ENCODE data around the gene TULP4.

Gene TULP4

DNA sequence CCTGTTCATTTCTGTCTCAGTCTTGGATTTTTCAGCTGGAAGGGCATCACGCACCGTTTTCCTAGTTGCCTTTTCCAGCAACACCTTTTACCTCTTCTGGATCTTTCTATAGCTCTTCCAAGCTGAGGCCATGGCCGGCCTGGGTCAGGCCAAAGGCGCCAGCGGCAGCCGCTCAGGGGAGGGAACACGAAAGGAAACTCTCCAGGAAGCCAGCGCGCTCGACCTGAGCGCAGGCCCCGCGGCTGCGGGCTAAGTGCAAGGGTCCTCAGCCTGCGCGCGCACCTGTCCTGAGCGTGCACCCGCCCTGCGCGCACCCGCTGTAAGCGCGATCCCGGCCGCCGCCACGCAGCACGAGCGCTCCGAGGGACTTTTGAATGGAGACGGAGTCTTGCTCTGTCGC, 203.8 kb downstream of the TULP4 start:
- no peak overlapping the region for H3K27ac ChIP-seq (ENCODE audit: low read length, poor library complexity, severe bottlenecking)
- no peaks in the 10 kb centered on the region for H3K9me3 ChIP-seq (ENCODE audit: control insufficient read depth, low read length)
- no peak overlapping the region for H4K91ac ChIP-seq (ENCODE audit: low read length)
- H3K79me1 ChIP-seq (replicated peaks; ENCODE audit: low read length, poor library complexity, severe bottlenecking): no peaks in the 10 kb centered on the region
- H3K4me2 ChIP-seq (ENCODE audit: low read length, poor library complexity, severe bottlenecking): no peak overlapping the region
- H3K27me3 ChIP-seq (ENCODE audit: control insufficient read depth in 1 of 2, insufficient read depth in 1 of 2, low read length in 2 of 2): peaks cover 0 to 22% of the 10 kb centered on the region in 2 experiments
- H2BK5ac ChIP-seq (ENCODE audit: low read depth, low read length, poor library complexity, severe bottlenecking): no peak overlapping the region
- H2BK12ac ChIP-seq (ENCODE audit: low read length in 2 of 2): no peak overlapping the region
- H3K4ac ChIP-seq (ENCODE audit: low read depth in 1 of 2, low read length in 2 of 2): no peak overlapping the region
- peak overlapping the region in 1 of 2 experiments; percentile 96 for H3K23ac ChIP-seq (ENCODE audit: low read length in 2 of 2)
- no peak overlapping the region for H2BK15ac ChIP-seq (ENCODE audit: low read depth, poor library complexity, severe bottlenecking)
- no peak overlapping the region for H4K8ac ChIP-seq (ENCODE audit: low read length)
- no peak overlapping the region for H3K18ac ChIP-seq (ENCODE audit: low read depth in 1 of 2, low read length in 2 of 2)
- H2BK120ac ChIP-seq (ENCODE audit: low read depth, low read length): no peak overlapping the region
- H3K4me1 ChIP-seq (ENCODE audit: control insufficient read depth, insufficient read depth, low read depth, low read length): peaks cover 5% of the 10 kb centered on the region
- no peak overlapping the region for H2AK5ac ChIP-seq (ENCODE audit: low read length, severe bottlenecking)
- 87% methylated on average over 33 of the region's 33 CpGs for WGBS
- no peak overlapping the region for H2AFZ ChIP-seq (ENCODE audit: low read depth, low read length)
- H3K14ac ChIP-seq (ENCODE audit: low read length in 2 of 2): no peak overlapping the region
- peak overlapping the region; percentile 6 for H3K9ac ChIP-seq (ENCODE audit: low read length)
- peak overlapping the region in 1 of 2 experiments; percentile 49 for H3K4me3 ChIP-seq (ENCODE audit: insufficient read depth in 1 of 2, low read depth in 1 of 2, low read length in 2 of 2)
- peaks cover 0 to 14% of the 10 kb centered on the region in 2 experiments for H3K36me3 ChIP-seq (ENCODE audit: control insufficient read depth in 1 of 2, insufficient read depth in 2 of 2, low read depth in 1 of 2, low read length in 2 of 2)
- DNase-seq: no peak

DNA sequence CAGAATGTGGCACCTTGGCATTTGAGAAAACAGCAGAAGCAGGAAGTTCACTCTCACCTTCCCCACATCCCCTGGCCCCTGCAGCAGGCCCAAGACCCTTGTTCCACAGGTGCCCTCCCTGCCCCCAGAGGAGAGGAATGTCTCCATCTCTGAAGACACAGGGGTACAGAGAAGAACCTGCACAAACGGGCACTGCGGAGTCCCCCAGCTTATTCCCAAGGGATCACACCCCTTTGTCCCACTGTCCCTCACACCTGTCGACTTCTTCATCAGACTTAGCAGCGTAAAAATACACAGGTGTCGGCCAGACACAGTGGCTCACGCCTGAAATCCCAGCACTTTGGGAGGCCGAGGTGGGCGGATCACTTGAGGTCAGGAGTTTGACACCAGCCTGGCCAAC, 204.8 kb downstream of the TULP4 start:
- Histone ChIP-seq H3K4ac (ENCODE audit: low read depth in 1 of 2, low read length in 2 of 2) (no peak overlapping the region), H2BK5ac (ENCODE audit: low read depth, low read length, poor library complexity, severe bottlenecking) (no peak overlapping the region), H2BK15ac (ENCODE audit: low read depth, poor library complexity, severe bottlenecking) (no peak overlapping the region), H3K79me1 (replicated peaks; ENCODE audit: low read length, poor library complexity, severe bottlenecking) (no peaks in the 10 kb centered on the region), H3K27ac (ENCODE audit: low read length, poor library complexity, severe bottlenecking) (no peak overlapping the region), H3K14ac (ENCODE audit: low read length in 2 of 2) (no peak overlapping the region), H3K18ac (ENCODE audit: low read depth in 1 of 2, low read length in 2 of 2) (no peak overlapping the region), H3K23ac (ENCODE audit: low read length in 2 of 2) (no peak overlapping the region), H3K4me2 (ENCODE audit: low read length, poor library complexity, severe bottlenecking) (no peak overlapping the region), H2BK12ac (ENCODE audit: low read length in 2 of 2) (no peak overlapping the region), H2AFZ (ENCODE audit: low read depth, low read length) (no peak overlapping the region), H3K36me3 (ENCODE audit: control insufficient read depth in 1 of 2, insufficient read depth in 2 of 2, low read depth in 1 of 2, low read length in 2 of 2) (peaks cover 0 to 14% of the 10 kb centered on the region in 2 experiments), H2BK120ac (ENCODE audit: low read depth, low read length) (no peak overlapping the region), H2AK5ac (ENCODE audit: low read length, severe bottlenecking) (no peak overlapping the region), H3K9ac (ENCODE audit: low read length) (no peak overlapping the region), H3K27me3 (ENCODE audit: control insufficient read depth in 1 of 2, insufficient read depth in 1 of 2, low read length in 2 of 2) (peaks cover 0 to 22% of the 10 kb centered on the region in 2 experiments), H4K91ac (ENCODE audit: low read length) (no peak overlapping the region), H3K9me3 (ENCODE audit: control insufficient read depth, low read length) (no peaks in the 10 kb centered on the region), H3K4me1 (ENCODE audit: control insufficient read depth, insufficient read depth, low read depth, low read length) (peaks cover 5% of the 10 kb centered on the region), H4K8ac (ENCODE audit: low read length) (no peak overlapping the region), H3K4me3 (ENCODE audit: insufficient read depth in 1 of 2, low read depth in 1 of 2, low read length in 2 of 2) (no peak overlapping the region)
- no peak for DNase-seq
- WGBS: 93% methylated on average over 8 of the region's 8 CpGs

DNA sequence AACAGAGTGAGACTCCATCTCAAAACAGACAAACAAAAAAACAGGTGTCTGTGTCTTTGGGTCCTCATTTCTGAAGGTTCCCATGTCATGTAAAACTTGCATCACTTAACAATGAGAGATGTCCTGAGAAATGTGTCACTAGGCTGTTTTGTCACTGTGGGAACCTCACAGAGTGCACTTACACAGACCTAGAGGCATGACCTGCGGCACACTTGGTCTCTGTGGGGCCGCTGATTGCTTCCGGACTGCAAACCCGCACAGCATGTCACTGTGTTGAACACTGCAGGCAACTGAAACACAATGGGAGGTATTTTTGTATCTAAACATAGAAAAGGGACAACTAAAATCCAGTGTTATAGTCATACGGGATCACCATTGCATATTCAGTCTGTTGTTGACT, 205.3 kb downstream of the TULP4 start:
- H3K4me3 ChIP-seq (ENCODE audit: insufficient read depth in 1 of 2, low read depth in 1 of 2, low read length in 2 of 2): no peak overlapping the region
- H2BK120ac ChIP-seq (ENCODE audit: low read depth, low read length): no peak overlapping the region
- H4K91ac ChIP-seq (ENCODE audit: low read length): no peak overlapping the region
- H3K18ac ChIP-seq (ENCODE audit: low read depth in 1 of 2, low read length in 2 of 2): no peak overlapping the region
- no peak overlapping the region for H2BK15ac ChIP-seq (ENCODE audit: low read depth, poor library complexity, severe bottlenecking)
- H2BK12ac ChIP-seq (ENCODE audit: low read length in 2 of 2): no peak overlapping the region
- no peak overlapping the region for H2AFZ ChIP-seq (ENCODE audit: low read depth, low read length)
- no peaks in the 10 kb centered on the region for H3K9me3 ChIP-seq (ENCODE audit: control insufficient read depth, low read length)
- no peak overlapping the region for H2BK5ac ChIP-seq (ENCODE audit: low read depth, low read length, poor library complexity, severe bottlenecking)
- peak; percentile 9 for DNase-seq
- no peak overlapping the region for H3K27ac ChIP-seq (ENCODE audit: low read length, poor library complexity, severe bottlenecking)
- H3K14ac ChIP-seq (ENCODE audit: low read length in 2 of 2): no peak overlapping the region
- peaks cover 5% of the 10 kb centered on the region for H3K4me1 ChIP-seq (ENCODE audit: control insufficient read depth, insufficient read depth, low read depth, low read length)
- peaks cover 0 to 22% of the 10 kb centered on the region in 2 experiments for H3K27me3 ChIP-seq (ENCODE audit: control insufficient read depth in 1 of 2, insufficient read depth in 1 of 2, low read length in 2 of 2)
- WGBS: 83% methylated on average over 5 of the region's 5 CpGs
- no peak overlapping the region for H2AK5ac ChIP-seq (ENCODE audit: low read length, severe bottlenecking)
- H3K36me3 ChIP-seq (ENCODE audit: control insufficient read depth in 1 of 2, insufficient read depth in 2 of 2, low read depth in 1 of 2, low read length in 2 of 2): peaks cover 0 to 14% of the 10 kb centered on the region in 2 experiments
- H4K8ac ChIP-seq (ENCODE audit: low read length): no peak overlapping the region
- no peaks in the 10 kb centered on the region for H3K79me1 ChIP-seq (replicated peaks; ENCODE audit: low read length, poor library complexity, severe bottlenecking)
- H3K23ac ChIP-seq (ENCODE audit: low read length in 2 of 2): no peak overlapping the region
- no peak overlapping the region for H3K4me2 ChIP-seq (ENCODE audit: low read length, poor library complexity, severe bottlenecking)
- peak overlapping the region; percentile 55 for H3K9ac ChIP-seq (ENCODE audit: low read length)
- no peak overlapping the region for H3K4ac ChIP-seq (ENCODE audit: low read depth in 1 of 2, low read length in 2 of 2)

DNA sequence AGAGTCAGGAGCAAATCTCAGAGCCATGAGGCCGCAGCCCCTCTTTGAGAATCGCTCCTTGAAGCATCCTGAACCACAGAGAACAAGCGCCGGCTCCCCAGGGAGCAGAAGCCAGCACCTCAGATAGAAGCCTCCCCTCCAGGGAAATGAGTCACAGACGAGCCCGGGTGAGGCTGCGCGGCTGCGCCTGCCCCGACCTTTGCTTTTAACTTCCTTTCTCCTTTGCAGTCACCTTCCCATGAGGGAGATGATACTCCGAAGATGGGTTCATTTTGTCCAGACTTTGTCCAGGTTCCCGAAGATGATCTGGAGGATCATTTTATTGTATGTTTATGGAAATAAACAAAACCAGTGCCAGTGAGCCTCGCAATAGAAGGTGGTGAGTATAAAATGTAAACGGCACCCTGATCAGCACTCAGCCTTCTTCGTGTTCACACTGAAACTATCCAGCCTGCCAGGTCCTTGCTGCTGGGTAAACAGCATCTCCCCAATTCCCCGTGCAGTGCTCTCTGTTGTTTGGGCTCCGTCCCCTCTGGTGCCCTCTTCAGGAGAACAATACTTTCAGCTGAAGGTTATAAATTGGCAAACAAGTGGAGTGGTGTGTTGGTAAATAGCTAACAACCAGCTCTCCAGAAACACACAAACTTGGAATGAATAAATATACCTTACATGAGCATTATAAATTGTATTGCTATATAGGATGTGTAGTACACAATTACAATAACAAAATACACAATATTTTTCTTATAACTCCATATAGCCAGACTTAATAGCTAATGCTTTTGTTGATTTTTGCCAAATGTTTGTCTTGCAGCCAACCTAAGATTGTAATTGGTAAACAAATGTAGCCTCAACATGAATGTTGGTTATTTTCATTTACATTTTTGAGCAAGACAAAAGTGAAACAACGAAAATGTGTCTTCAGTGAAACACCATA, 206.2 kb downstream of the TULP4 start:
- Histone ChIP-seq H2BK120ac (ENCODE audit: low read depth, low read length) (no peak overlapping the region), H3K27ac (ENCODE audit: low read length, poor library complexity, severe bottlenecking) (peak overlapping the region; percentile 54), H3K4ac (ENCODE audit: low read depth in 1 of 2, low read length in 2 of 2) (no peak overlapping the region), H3K36me3 (ENCODE audit: control insufficient read depth in 1 of 2, insufficient read depth in 2 of 2, low read depth in 1 of 2, low read length in 2 of 2) (peaks cover 0 to 13% of the 10 kb centered on the region in 2 experiments), H3K18ac (ENCODE audit: low read depth in 1 of 2, low read length in 2 of 2) (no peak overlapping the region), H3K4me2 (ENCODE audit: low read length, poor library complexity, severe bottlenecking) (peak overlapping the region; percentile 85), H2BK5ac (ENCODE audit: low read depth, low read length, poor library complexity, severe bottlenecking) (no peak overlapping the region), H2AFZ (ENCODE audit: low read depth, low read length) (no peak overlapping the region), H3K27me3 (ENCODE audit: control insufficient read depth in 1 of 2, insufficient read depth in 1 of 2, low read length in 2 of 2) (peaks cover 0 to 22% of the 10 kb centered on the region in 2 experiments), H4K8ac (ENCODE audit: low read length) (no peak overlapping the region), H4K91ac (ENCODE audit: low read length) (no peak overlapping the region), H3K9me3 (ENCODE audit: control insufficient read depth, low read length) (no peaks in the 10 kb centered on the region), H3K14ac (ENCODE audit: low read length in 2 of 2) (no peak overlapping the region), H2BK15ac (ENCODE audit: low read depth, poor library complexity, severe bottlenecking) (no peak overlapping the region), H3K79me1 (replicated peaks; ENCODE audit: low read length, poor library complexity, severe bottlenecking) (no peaks in the 10 kb centered on the region), H2AK5ac (ENCODE audit: low read length, severe bottlenecking) (no peak overlapping the region), H3K4me3 (ENCODE audit: insufficient read depth in 1 of 2, low read depth in 1 of 2, low read length in 2 of 2) (peak overlapping the region in 1 of 2 experiments; percentile 73), H2BK12ac (ENCODE audit: low read length in 2 of 2) (no peak overlapping the region), H3K9ac (ENCODE audit: low read length) (peak overlapping the region; percentile 55), H3K23ac (ENCODE audit: low read length in 2 of 2) (no peak overlapping the region), H3K4me1 (ENCODE audit: control insufficient read depth, insufficient read depth, low read depth, low read length) (peaks cover 5% of the 10 kb centered on the region)
- peak; percentile 76 for DNase-seq
- 2% methylated on average over 15 of the region's 18 CpGs for WGBS
